Endothelial cell of umbilical vein (primary cell): ENCODE results near the gene TUB. TPM values are rescaled to one million over a fixed set of nuclear protein-coding genes. Genes with fewer than 3 reads are reported as not detected.

Experiments
- BruUV-seq: library from RNA; stranded (reverse); fragments of 400-500 nt; replicated peaks from 2 replicates; lab custom pipeline; 2021; lab: Mats Ljungman, UMichigan
- CTCF ChIA-PET: fragments of 300-600, 350-600 bp; sonication (Branson Sonifier 250); formaldehyde crosslinking; loops from one replicate; lab custom pipeline; 2021; ENCODE audit warnings: antibody characterized with exemption, inconsistent platforms; lab: Charles Lee
- POLR2A ChIA-PET: fragments of 300-600, 350-600 bp; sonication (Branson Sonifier 250); formaldehyde crosslinking; loops from one replicate; lab custom pipeline; 2021; ENCODE audit warnings: antibody characterized with exemption, inconsistent platforms; lab: Charles Lee
- DNase-seq: peaks from one replicate; pipeline ENCODE4 v3.0.0-alpha.2; 2011; ENCODE audit warnings: low read depth, low spot score
- FAIRE-seq: peaks from 2 replicates; lab custom pipeline; 2011; peaks lifted over from hg19 to GRCh38; lab: Jason Lieb, UNC
- H2AFZ ChIP-seq: 2 replicates; pipeline ENCODE4 v1.6.0; 2012; ENCODE audit warnings: low read depth, low read length, control low read depth, inconsistent platforms
- H3K27ac ChIP-seq: 2 replicates; pipeline ENCODE4 v1.5.1; 2011; ENCODE audit warnings: low read depth, mild to moderate bottlenecking, control low read depth, low read length, moderate library complexity; ENCODE audit not compliant: insufficient read depth
- H3K27me3 ChIP-seq, 2 experiments: 2 replicates each; pipeline versions ENCODE4 v1.6.0 to v1.6.1; 2011; ENCODE audit warnings: low read length in 2 of 2, mixed read lengths in 1 of 2; ENCODE audit not compliant: control insufficient read depth in 2 of 2, insufficient read depth in 2 of 2
- H3K36me3 ChIP-seq, 2 experiments: 2 replicates in 1 of 2; 3 replicates in 1 of 2; pipeline ENCODE4 v1.5.1; 2011; ENCODE audit warnings: low read length in 2 of 2, mild to moderate bottlenecking in 1 of 2, moderate library complexity in 1 of 2; ENCODE audit not compliant: control insufficient read depth in 2 of 2, insufficient read depth in 2 of 2; ENCODE audit errors: extremely low read depth in 1 of 2
- H3K4me1 ChIP-seq: 3 replicates; pipeline ENCODE4 v1.5.1; 2011; ENCODE audit warnings: mild to moderate bottlenecking, low read length; ENCODE audit not compliant: control insufficient read depth, insufficient read depth; ENCODE audit errors: extremely low read depth
- H3K4me2 ChIP-seq: 2 replicates; pipeline ENCODE4 v1.6.1; 2011; ENCODE audit warnings: low read length, control low read depth, mixed read lengths; ENCODE audit not compliant: insufficient read depth
- H3K4me3 ChIP-seq, 3 experiments: fragments of 200-600 bp in 1 of 3; sonication (generic), shearing (Covaris generic) in 1 of 3; replicated peaks in 1 of 3; 2 replicates each; pipeline ENCODE4 v1.5.1; 2011 to 2016; ENCODE audit warnings: control low read depth in 3 of 3, low read length in 3 of 3, mild to moderate bottlenecking in 2 of 3, inconsistent platforms in 1 of 3, low read depth in 1 of 3, moderate library complexity in 1 of 3; ENCODE audit not compliant: insufficient read depth in 1 of 3
- H3K79me2 ChIP-seq: 2 replicates; pipeline ENCODE4 v1.6.0; 2012; ENCODE audit warnings: low read length, inconsistent platforms; ENCODE audit not compliant: control insufficient read depth, insufficient read depth
- H3K9ac ChIP-seq: replicated peaks from 2 replicates; pipeline ENCODE3; 2011; ENCODE audit warnings: low read length, control low read depth; ENCODE audit not compliant: insufficient read depth; ENCODE audit errors: extremely low read depth
- H3K9me1 ChIP-seq: replicated peaks from 3 replicates; pipeline ENCODE4 v1.6.0; 2011; ENCODE audit warnings: mild to moderate bottlenecking, low read length; ENCODE audit not compliant: control insufficient read depth, insufficient read depth; ENCODE audit errors: extremely low read depth
- H3K9me3 ChIP-seq: replicated peaks from 2 replicates; pipeline ENCODE4 v1.5.1; 2012; ENCODE audit warnings: low read length, inconsistent platforms; ENCODE audit not compliant: control insufficient read depth, insufficient read depth
- H4K20me1 ChIP-seq: replicated peaks from 2 replicates; pipeline ENCODE3; 2011; ENCODE audit warnings: mild to moderate bottlenecking, low read length; ENCODE audit not compliant: control insufficient read depth, insufficient read depth; ENCODE audit errors: extremely low read depth
- EZH2 ChIP-seq: IDR thresholded peaks from 2 replicates; pipeline ENCODE4 v1.6.1; 2012; ENCODE audit warnings: borderline replicate concordance, low read depth, mild to moderate bottlenecking, moderate library complexity, low read length, inconsistent platforms; ENCODE audit not compliant: severe bottlenecking
- FOS ChIP-seq: IDR thresholded peaks from 2 replicates; pipeline ENCODE4 v1.6.1; 2011; ENCODE audit warnings: mild to moderate bottlenecking, low read length, moderate library complexity, borderline replicate concordance; ENCODE audit not compliant: insufficient read depth
- GATA2 ChIP-seq: IDR thresholded peaks from 2 replicates; pipeline ENCODE4 v1.7.0; 2011; ENCODE audit warnings: low read depth, mild to moderate bottlenecking, moderate library complexity, mixed read lengths, low read length; ENCODE audit not compliant: insufficient read length, insufficient read depth
- JUN ChIP-seq: IDR thresholded peaks from 2 replicates; pipeline ENCODE4 v1.6.1; 2011; ENCODE audit warnings: borderline replicate concordance, low read depth; ENCODE audit not compliant: insufficient read length, insufficient read depth
- MYC ChIP-seq: IDR thresholded peaks from one replicate; pipeline ENCODE4 v1.6.1; 2011; ENCODE audit warnings: mild to moderate bottlenecking, low read depth, low read length
- POLR2A ChIP-seq: IDR thresholded peaks from 2 replicates; pipeline ENCODE4 v1.6.1; 2012; ENCODE audit warnings: low read depth, mild to moderate bottlenecking, control low read depth, low read length
- POLR2AphosphoS5 ChIP-seq: IDR thresholded peaks from 2 replicates; pipeline ENCODE4 v1.6.1; 2012; ENCODE audit warnings: low read depth, mild to moderate bottlenecking, control low read depth, low read length, moderate library complexity; ENCODE audit not compliant: insufficient read depth
- dilution Hi-C: fragments of 300-500 bp; cut with MboI; formaldehyde crosslinking; loops from one replicate; pipeline ENCODE4 v1.15.0; 2019; ENCODE audit warnings: low sequenced_read_pairs; ENCODE audit not compliant: extremely low pct_ligation_motif_present
- intact Hi-C: fragments of 100-400 bp; cut with micrococcal nuclease; formaldehyde crosslinking; loops from one replicate; pipeline ENCODE4 v1.10.0; 2022
- polyA plus RNA-seq, 4 experiments: library from polyadenylated mRNA; depleted of rRNA in 3 of 4; stranded (reverse) in 3 of 4; unstranded in 1 of 4; fragments of >200 nt; gene quantifications; 2 replicates each; pipeline versions ENCODE4 v1.2.1 to v1.2.3, GENCODE V29; 2011 to 2012; ENCODE audit warnings: missing spikeins in 1 of 4
- total RNA-seq: library from RNA; stranded (reverse); gene quantifications from 2 replicates; pipeline ENCODE4 v1.2.3, GENCODE V29; 2021
- TF ChIP-seq, protein P1 (sequence below), 2 donors: IDR thresholded peaks; 1 replicate in 1 of 2; 2 replicates in 1 of 2; pipeline ENCODE4 v1.5.1; 2011; ENCODE audit warnings: low read length in 2 of 2, mild to moderate bottlenecking in 2 of 2, moderate library complexity in 2 of 2, control low read depth in 1 of 2, inconsistent platforms in 1 of 2, low read depth in 1 of 2; ENCODE audit not compliant: insufficient read depth in 1 of 2; ENCODE audit errors: extremely low read depth in 1 of 2
- TF ChIP-seq, protein P2 (sequence below): IDR thresholded peaks from 2 replicates; pipeline ENCODE4 v1.6.1; 2011; ENCODE audit not compliant: insufficient read depth, insufficient read length

Gene TUB
- total and polyA plus RNA-seq, 2 donors (not counting 3 experiments of a cell fraction or from before 2014, with no cell fraction given), result 2.3 to 3.9 TPM

DNA sequence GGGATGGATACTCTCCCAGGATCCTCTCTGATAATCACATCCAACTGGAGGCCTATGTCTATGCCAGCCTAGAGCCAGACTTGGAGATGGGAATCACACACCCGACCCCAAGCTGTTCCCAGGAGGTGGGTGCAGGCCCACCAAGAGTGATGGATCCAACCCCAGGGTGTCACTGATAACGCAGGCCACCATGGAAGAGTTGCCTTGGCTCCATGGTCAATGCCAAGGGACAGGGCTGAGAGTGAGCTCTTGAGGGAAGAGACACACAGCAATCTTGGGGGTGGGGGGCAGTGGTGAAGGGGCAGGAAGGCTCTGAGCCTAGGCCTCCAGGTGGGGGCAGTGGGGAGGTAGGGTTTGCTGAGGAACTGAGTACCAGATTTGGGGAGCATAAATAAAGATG is 16.9 kb downstream of the TUB start:
- H3K27me3 ChIP-seq, result no peaks in the 10 kb centered on the region
- FAIRE-seq (no peak), DNase-seq (no peak)
- no peak for TF ChIP-seq POLR2AphosphoS5
- no peak for TF ChIP-seq MYC
- no peak for TF ChIP-seq FOS
- TF ChIP-seq JUN, result no peak
- no peak for TF ChIP-seq GATA2
- TF ChIP-seq EZH2, result no peak
- no peak for TF ChIP-seq POLR2A
- TF ChIP-seq, protein P1, sequence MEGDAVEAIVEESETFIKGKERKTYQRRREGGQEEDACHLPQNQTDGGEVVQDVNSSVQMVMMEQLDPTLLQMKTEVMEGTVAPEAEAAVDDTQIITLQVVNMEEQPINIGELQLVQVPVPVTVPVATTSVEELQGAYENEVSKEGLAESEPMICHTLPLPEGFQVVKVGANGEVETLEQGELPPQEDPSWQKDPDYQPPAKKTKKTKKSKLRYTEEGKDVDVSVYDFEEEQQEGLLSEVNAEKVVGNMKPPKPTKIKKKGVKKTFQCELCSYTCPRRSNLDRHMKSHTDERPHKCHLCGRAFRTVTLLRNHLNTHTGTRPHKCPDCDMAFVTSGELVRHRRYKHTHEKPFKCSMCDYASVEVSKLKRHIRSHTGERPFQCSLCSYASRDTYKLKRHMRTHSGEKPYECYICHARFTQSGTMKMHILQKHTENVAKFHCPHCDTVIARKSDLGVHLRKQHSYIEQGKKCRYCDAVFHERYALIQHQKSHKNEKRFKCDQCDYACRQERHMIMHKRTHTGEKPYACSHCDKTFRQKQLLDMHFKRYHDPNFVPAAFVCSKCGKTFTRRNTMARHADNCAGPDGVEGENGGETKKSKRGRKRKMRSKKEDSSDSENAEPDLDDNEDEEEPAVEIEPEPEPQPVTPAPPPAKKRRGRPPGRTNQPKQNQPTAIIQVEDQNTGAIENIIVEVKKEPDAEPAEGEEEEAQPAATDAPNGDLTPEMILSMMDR (IDR thresholded peaks at IDR 0.05; ENCODE audit: extremely low read depth in 1 of 2, insufficient read depth in 1 of 2, low read depth in 1 of 2, low read length in 2 of 2), result no peak
- TF ChIP-seq, protein P2, sequence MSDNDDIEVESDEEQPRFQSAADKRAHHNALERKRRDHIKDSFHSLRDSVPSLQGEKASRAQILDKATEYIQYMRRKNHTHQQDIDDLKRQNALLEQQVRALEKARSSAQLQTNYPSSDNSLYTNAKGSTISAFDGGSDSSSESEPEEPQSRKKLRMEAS, result no peak
- dilution Hi-C loops (no loop called here), intact Hi-C loops (loop anchor here (2.0 to 10.0 kb wide), 2 partner anchors 205 to 403 kb away; no protein-coding TSS in a partner anchor)
- H3K36me3 ChIP-seq, result no peaks in the 10 kb centered on the region
- H3K4me3 ChIP-seq, result no peak overlapping the region
- H4K20me1 ChIP-seq, result no peaks in the 10 kb centered on the region
- ChIA-PET CTCF (interaction anchor here (1.5 to 20.3 kb wide), 6 partner anchors 9 to 205 kb away, joined by 5 to 822 read pairs (median 51); no protein-coding TSS in a partner anchor), POLR2A (no interaction called here)
- no TSS peak for BruUV-seq
- no peaks in the 10 kb centered on the region for H3K9me1 ChIP-seq
- no peak overlapping the region for H2AFZ ChIP-seq
- no peaks in the 10 kb centered on the region for H3K79me2 ChIP-seq
- no peak overlapping the region for H3K4me2 ChIP-seq
- no peaks in the 10 kb centered on the region for H3K4me1 ChIP-seq
- no peak overlapping the region for H3K27ac ChIP-seq
- no peaks in the 10 kb centered on the region for H3K9me3 ChIP-seq
- H3K9ac ChIP-seq, result no peak overlapping the region
